ENCODE data around the gene UBE2A.
A peak's percentile ranks its signal among the peaks of the same experiment; 100 is the strongest.

The UBE2A gene

GRCh38 chrX:119574394-119575266 is at the start of gene UBE2A:
UBE2A (plus strand) TSS chrX:119574563; CDS start chrX:119574712, 149 bp downstream.
- DNase-seq: peak; percentile 76

GRCh38 chrX:119529345-119530276 is 44.8 kb upstream of the UBE2A start:
- peak; percentile 76 for DNase-seq

- no peak for DNase-seq
Measured at GRCh38 chrX:119537487-119537886, 36.9 kb upstream of the UBE2A start.

GRCh38 chrX:119539872-119540271 is 34.5 kb upstream of the UBE2A start:
- DNase-seq: peak; percentile 3

GRCh38 chrX:119541188-119541587 is 33.2 kb upstream of the UBE2A start:
- no peak for DNase-seq

- no peak for DNase-seq
Measured at GRCh38 chrX:119549327-119550016, 24.9 kb upstream of the UBE2A start.

- DNase-seq: no peak
Measured at GRCh38 chrX:119552508-119552907, 21.9 kb upstream of the UBE2A start.

GRCh38 chrX:119565107-119565663 is 9.2 kb upstream of the UBE2A start, which contains the start of gene STEEP1:
STEEP1 (minus strand) TSS chrX:119565409; CDS start chrX:119565355, 54 bp downstream.
- DNase-seq: peak; percentile 92

GRCh38 chrX:119570351-119570835 is 4.0 kb upstream of the UBE2A start:
- DNase-seq: no peak

- DNase-seq: no peak
Measured at GRCh38 chrX:119573222-119573621, 1.1 kb upstream of the UBE2A start.

GRCh38 chrX:119573840-119574393 is 446 bp upstream of the UBE2A start:
- no peak for DNase-seq

GRCh38 chrX:119579414-119579813 is 5.1 kb downstream of the UBE2A start:
- DNase-seq: no peak

GRCh38 chrX:119583431-119584059 is 9.2 kb downstream of the UBE2A start:
- no peak for DNase-seq

GRCh38 chrX:119589810-119590209 is 15.4 kb downstream of the UBE2A start:
- no peak for DNase-seq

- no peak for DNase-seq
Measured at GRCh38 chrX:119602701-119603255, 28.4 kb downstream of the UBE2A start.

- DNase-seq: no peak
Measured at GRCh38 chrX:119604766-119605463, 30.6 kb downstream of the UBE2A start.

GRCh38 chrX:119605464-119606279 is 31.3 kb downstream of the UBE2A start:
- no peak for DNase-seq

GRCh38 chrX:119606280-119607017 is 32.1 kb downstream of the UBE2A start, which contains the start of gene NKRF:
NKRF (minus strand) TSS chrX:119606424.
- peak; percentile 87 for DNase-seq

GRCh38 chrX:119607018-119607389 is 32.6 kb downstream of the UBE2A start:
- DNase-seq: no peak
